Measurements from ENCODE around the gene PPFIA2.
A peak's percentile ranks its signal among the peaks of the same experiment; 100 is the strongest.

Gene PPFIA2

DNA sequence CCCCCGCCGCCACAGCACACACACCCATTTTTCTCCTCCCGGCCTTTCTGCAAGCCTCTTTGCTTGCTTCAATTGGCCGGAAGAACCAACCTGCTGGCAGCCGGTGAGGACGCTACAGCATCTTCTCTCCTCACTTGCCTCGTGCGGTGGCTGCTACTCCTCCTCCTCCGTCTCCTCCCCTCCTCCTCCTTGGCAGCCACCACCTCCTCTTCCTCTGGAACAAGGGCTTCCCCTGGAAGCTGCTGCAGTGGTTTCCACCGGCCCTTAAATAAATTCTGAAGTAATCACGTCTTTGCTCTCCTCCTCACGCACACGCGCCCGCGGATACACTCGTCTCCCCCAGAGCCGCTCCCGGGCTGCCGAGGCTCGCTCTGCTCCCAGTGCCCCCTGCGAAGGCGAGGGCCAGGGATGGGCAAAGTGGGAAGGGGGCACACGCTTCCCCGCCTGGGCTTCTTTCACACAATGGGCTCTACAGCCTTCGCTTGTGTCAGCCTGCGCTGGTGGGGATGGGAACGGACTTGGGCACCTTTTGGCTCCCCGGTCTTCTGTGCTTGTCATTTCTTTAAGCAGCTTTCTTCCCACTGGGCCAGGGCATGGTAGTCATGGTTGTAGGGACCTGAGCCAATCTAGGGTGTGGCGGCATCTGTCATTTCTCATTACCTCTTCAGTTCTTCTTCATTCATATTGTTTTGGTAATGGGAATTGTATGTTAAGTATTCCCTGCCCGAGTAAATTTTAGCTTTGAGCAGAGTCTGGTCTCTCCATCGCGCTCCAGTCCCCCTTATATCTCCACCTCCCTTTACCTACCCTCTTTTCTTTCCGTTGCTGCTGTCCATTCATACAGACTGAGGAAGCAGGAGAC is at the start of gene PPFIA2:
Gene PPFIA2 (minus strand): TSS at position 161 of the 862 bp plus-strand sequence.
- DNase-seq, result peak; percentile 4

- no peak for DNase-seq
Observed at GRCh38 chr12:81800298-81801148, 41.4 kb upstream of the PPFIA2 start.

DNA sequence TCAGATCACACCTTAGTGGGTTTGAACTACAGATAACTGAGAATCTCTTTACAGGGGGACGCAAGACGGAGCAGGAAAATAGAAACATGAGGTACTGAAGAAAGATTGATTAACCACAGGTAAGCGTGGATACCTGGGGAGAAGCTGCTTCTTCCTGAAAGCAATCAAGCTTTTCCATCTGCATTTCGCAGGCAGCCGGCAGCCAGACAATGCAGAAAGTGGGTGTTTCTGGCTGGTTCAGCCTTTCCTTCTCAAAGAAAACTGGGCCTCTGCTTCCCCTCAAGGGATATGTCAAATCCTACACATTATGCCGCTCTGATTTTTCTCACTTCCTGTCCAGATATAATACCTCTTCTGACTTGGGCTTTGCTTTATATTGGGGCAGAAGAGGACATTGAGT is 39.1 kb upstream of the PPFIA2 start:
- no peak for DNase-seq

DNA sequence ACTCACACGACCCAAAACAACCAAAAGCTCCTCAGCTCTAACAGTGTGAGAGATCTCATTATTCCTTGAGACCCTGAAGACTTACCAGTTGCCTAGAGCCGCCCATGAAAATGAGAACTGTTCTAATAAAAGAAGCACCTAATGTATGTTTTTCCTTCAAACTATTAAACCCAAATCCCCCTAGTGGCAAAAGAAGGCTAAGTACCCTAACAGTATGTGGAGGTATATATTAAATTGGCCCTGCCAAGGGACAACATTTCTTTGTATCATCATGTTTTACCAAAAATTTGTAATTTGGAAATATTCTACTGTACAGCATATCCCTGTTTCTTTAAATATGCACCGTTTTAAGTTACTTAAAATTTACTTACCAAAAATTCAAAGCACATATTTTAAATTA is 38.0 kb upstream of the PPFIA2 start:
- no peak for DNase-seq

DNA sequence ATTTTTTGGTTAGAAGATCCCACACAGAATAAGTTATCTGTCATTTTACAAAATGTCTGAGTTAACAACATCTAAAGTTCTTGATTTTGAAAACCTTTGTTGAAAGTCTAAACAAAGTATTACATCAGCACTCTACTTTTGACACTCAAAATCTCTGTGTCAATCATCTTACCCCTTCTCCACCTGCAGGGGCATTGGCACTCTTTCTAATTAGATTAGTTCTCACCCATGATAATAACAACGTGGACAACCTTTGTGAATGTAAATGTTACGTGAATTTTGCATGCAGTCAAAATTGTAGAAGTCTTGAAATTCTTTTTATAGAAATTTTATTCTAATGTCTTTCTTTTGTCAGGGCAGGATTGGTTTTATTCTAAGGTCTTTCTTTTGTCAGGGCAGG is 33.5 kb upstream of the PPFIA2 start:
- no peak for DNase-seq

DNA sequence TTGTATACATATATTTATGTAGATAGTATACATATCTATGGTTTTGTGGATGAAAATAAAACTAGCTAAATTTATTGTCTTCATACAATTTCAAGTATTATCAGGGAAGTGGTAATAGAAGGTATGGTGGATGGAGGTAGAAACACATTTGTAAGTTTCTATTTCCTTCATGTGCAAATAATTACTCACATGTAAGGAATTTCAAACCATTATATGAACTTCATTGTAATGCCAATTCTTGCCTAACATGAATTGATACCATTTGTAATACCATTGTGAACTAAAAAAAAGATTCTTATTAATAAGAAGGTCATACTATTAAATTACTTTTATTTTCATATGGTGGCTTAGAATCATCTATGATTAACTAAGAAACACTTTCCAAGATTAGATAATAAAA is 20.1 kb upstream of the PPFIA2 start:
- no peak for DNase-seq

DNA sequence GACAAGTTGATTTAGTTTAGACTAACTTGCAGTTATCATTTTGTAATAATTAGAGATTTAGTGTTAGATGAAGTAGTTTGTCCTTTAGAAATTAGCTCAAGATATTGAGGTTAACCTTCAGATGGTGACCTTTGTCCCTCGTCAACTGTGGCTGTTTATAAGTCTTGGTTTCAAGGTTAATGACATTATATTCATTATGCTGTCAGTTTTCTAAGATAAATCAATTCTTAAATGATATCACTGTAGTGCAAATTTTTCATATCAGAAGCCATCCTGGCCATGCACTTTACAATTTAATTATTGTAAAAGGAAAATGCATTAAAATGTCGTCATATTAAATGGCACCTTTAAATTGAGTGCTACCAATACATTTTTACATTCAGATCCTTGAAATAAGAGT is 19.6 kb upstream of the PPFIA2 start:
- DNase-seq, result no peak

GRCh38 chr12:81758421-81759189 is 545 bp downstream of the PPFIA2 start:
- peak; percentile 11 for DNase-seq

- DNase-seq, result no peak
Observed at GRCh38 chr12:81757731-81758365, 1.3 kb downstream of the PPFIA2 start.

GRCh38 chr12:81729781-81730180 is 29.4 kb downstream of the PPFIA2 start:
- no peak for DNase-seq

DNA sequence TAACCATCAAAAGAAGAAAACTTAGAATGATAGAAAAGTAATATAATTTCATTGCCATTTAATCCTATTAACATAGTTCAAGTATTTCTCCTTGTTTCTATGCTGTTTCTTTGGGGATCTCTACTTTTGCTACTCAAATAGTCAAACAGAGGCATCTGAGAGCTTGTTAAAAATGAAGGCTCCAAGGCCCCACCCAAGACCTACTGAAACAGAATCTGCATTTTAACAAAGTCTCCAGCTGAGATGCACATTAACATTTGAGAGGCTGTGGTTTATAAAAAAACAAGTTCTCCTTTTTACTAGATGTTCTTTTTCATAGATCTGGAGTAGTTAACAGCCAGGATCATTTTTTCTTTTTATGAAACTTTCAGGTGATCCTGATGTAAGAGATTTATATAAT is 31.8 kb downstream of the PPFIA2 start:
- no peak for DNase-seq

GRCh38 chr12:81726634-81727033 is 32.5 kb downstream of the PPFIA2 start:
- no peak for DNase-seq

DNA sequence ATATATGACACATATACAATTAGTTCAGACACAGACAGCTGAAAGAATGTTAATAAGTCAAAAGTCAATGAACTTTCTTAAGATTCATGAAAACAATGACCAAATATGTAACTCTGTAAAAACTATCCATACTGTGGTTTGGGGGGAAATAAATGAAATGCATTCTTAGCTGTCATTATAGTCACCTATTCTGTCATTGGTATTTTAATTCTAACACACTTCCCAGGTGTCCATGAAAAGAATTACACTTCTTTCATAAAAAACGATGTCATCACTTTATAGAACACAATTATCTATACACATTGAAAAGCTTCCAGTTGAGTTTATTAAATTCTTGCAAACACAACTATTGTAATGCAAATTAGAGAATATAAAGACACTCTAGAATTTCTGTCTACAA is 35.8 kb downstream of the PPFIA2 start:
- DNase-seq, result no peak

- DNase-seq, result no peak
Observed at GRCh38 chr12:81722004-81722403, 37.1 kb downstream of the PPFIA2 start.

- DNase-seq, result no peak
Observed at GRCh38 chr12:81718616-81719015, 40.5 kb downstream of the PPFIA2 start.

DNA sequence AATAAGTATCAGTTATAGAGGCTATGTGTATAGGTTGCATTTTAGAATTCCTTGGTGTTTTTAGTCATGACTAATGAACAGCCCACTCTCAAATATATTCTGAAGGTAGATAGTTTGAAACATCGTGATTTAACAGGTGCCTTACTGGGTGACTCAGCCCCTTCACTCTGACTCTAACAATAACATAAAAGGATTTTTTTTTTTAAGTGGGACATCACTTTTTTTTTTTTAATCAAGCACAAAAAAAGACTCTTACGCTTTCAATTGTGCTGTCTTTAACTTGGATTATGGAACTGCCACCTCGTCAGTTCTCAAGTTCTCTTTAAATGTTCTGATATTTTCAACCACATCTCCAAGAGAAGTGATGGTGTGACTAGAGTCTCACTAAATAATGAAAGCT is 46.6 kb downstream of the PPFIA2 start:
- no peak for DNase-seq

DNA sequence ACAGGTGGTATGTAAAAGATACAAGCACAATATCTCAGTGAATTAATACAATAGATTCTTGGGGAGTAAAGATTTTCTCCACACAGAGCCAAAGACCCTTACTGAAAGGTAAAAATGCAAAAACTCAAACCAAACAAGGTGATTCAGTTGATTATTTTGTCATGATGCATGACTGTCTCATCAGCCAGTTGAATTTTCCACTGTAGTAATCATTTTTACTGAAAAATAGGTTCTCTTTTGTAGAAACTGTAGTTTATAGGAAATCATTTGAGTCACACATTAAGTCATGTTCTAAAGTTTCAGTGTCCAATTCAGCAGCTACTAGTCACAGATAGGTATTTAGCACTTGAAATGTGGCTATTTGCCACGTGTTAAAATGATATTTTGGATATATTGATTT is 53.6 kb downstream of the PPFIA2 start:
- no peak for DNase-seq

- no peak for DNase-seq
Observed at GRCh38 chr12:81699551-81699950, 59.6 kb downstream of the PPFIA2 start.

GRCh38 chr12:81692008-81692407 is 67.1 kb downstream of the PPFIA2 start:
- no peak for DNase-seq

- no peak for DNase-seq
Observed at GRCh38 chr12:81683881-81684280, 75.3 kb downstream of the PPFIA2 start.

DNA sequence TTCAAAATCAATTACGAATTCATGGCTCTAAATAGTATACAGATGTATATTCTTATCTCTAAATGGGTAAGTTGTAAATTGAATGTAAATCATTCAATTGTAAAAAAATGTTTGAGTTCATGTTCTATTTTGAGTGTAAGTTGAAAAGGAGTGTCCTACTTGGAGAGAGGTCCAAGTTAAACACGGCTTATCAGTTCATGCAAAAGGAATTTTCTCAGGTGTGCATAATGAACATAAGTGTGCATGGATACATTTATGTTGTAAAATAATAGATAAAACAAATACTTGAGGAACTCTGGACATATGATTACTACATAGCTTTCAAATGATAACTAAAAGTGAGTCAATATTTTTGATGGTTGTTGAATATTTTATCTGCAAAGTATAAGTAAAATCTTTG is 79.5 kb downstream of the PPFIA2 start:
- DNase-seq, result no peak

GRCh38 chr12:81670759-81671158 is 88.4 kb downstream of the PPFIA2 start:
- DNase-seq, result no peak

GRCh38 chr12:81668475-81668874 is 90.7 kb downstream of the PPFIA2 start:
- DNase-seq, result no peak

Data from stimulated activated CD4-positive, alpha-beta T cell treated with anti-CD3 and anti-CD28 coated beads, Interleukin-4, amount 100 ng/mL, for 1 hour (primary cell).